Endothelial cell of umbilical vein (primary cell): ENCODE measurements around the gene SPATA24. TPM values are rescaled to one million over a fixed set of nuclear protein-coding genes. Genes with fewer than 3 reads are reported as not detected.

Source experiments
- BruUV-seq: library from RNA; stranded (reverse); fragments of 400-500 nt; replicated peaks from 2 replicates; lab custom pipeline; 2021; lab: Mats Ljungman, UMichigan
- CTCF ChIA-PET: fragments of 300-600, 350-600 bp; sonication (Branson Sonifier 250); formaldehyde crosslinking; loops from one replicate; lab custom pipeline; 2021; ENCODE audit warnings: antibody characterized with exemption, inconsistent platforms; lab: Charles Lee
- POLR2A ChIA-PET: fragments of 300-600, 350-600 bp; sonication (Branson Sonifier 250); formaldehyde crosslinking; loops from one replicate; lab custom pipeline; 2021; ENCODE audit warnings: antibody characterized with exemption, inconsistent platforms; lab: Charles Lee
- DNase-seq: peaks from one replicate; pipeline ENCODE4 v3.0.0-alpha.2; 2011; ENCODE audit warnings: low read depth, low spot score
- FAIRE-seq: peaks from 2 replicates; lab custom pipeline; 2011; peaks lifted over from hg19 to GRCh38; lab: Jason Lieb, UNC
- H2AFZ ChIP-seq: 2 replicates; pipeline ENCODE4 v1.6.0; 2012; ENCODE audit warnings: low read depth, low read length, control low read depth, inconsistent platforms
- H3K27ac ChIP-seq: 2 replicates; pipeline ENCODE4 v1.5.1; 2011; ENCODE audit warnings: low read depth, mild to moderate bottlenecking, control low read depth, low read length, moderate library complexity; ENCODE audit not compliant: insufficient read depth
- H3K27me3 ChIP-seq, 2 experiments: 2 replicates each; pipeline versions ENCODE4 v1.6.0 to v1.6.1; 2011; ENCODE audit warnings: low read length in 2 of 2, mixed read lengths in 1 of 2; ENCODE audit not compliant: control insufficient read depth in 2 of 2, insufficient read depth in 2 of 2
- H3K36me3 ChIP-seq, 2 experiments: 2 replicates in 1 of 2; 3 replicates in 1 of 2; pipeline ENCODE4 v1.5.1; 2011; ENCODE audit warnings: low read length in 2 of 2, mild to moderate bottlenecking in 1 of 2, moderate library complexity in 1 of 2; ENCODE audit not compliant: control insufficient read depth in 2 of 2, insufficient read depth in 2 of 2; ENCODE audit errors: extremely low read depth in 1 of 2
- H3K4me1 ChIP-seq: 3 replicates; pipeline ENCODE4 v1.5.1; 2011; ENCODE audit warnings: mild to moderate bottlenecking, low read length; ENCODE audit not compliant: control insufficient read depth, insufficient read depth; ENCODE audit errors: extremely low read depth
- H3K4me2 ChIP-seq: 2 replicates; pipeline ENCODE4 v1.6.1; 2011; ENCODE audit warnings: low read length, control low read depth, mixed read lengths; ENCODE audit not compliant: insufficient read depth
- H3K4me3 ChIP-seq, 3 experiments: fragments of 200-600 bp in 1 of 3; sonication (generic), shearing (Covaris generic) in 1 of 3; replicated peaks in 1 of 3; 2 replicates each; pipeline ENCODE4 v1.5.1; 2011 to 2016; ENCODE audit warnings: control low read depth in 3 of 3, low read length in 3 of 3, mild to moderate bottlenecking in 2 of 3, inconsistent platforms in 1 of 3, low read depth in 1 of 3, moderate library complexity in 1 of 3; ENCODE audit not compliant: insufficient read depth in 1 of 3
- H3K79me2 ChIP-seq: 2 replicates; pipeline ENCODE4 v1.6.0; 2012; ENCODE audit warnings: low read length, inconsistent platforms; ENCODE audit not compliant: control insufficient read depth, insufficient read depth
- H3K9ac ChIP-seq: replicated peaks from 2 replicates; pipeline ENCODE3; 2011; ENCODE audit warnings: low read length, control low read depth; ENCODE audit not compliant: insufficient read depth; ENCODE audit errors: extremely low read depth
- H3K9me1 ChIP-seq: replicated peaks from 3 replicates; pipeline ENCODE4 v1.6.0; 2011; ENCODE audit warnings: mild to moderate bottlenecking, low read length; ENCODE audit not compliant: control insufficient read depth, insufficient read depth; ENCODE audit errors: extremely low read depth
- H3K9me3 ChIP-seq: replicated peaks from 2 replicates; pipeline ENCODE4 v1.5.1; 2012; ENCODE audit warnings: low read length, inconsistent platforms; ENCODE audit not compliant: control insufficient read depth, insufficient read depth
- H4K20me1 ChIP-seq: replicated peaks from 2 replicates; pipeline ENCODE3; 2011; ENCODE audit warnings: mild to moderate bottlenecking, low read length; ENCODE audit not compliant: control insufficient read depth, insufficient read depth; ENCODE audit errors: extremely low read depth
- EZH2 ChIP-seq: IDR thresholded peaks from 2 replicates; pipeline ENCODE4 v1.6.1; 2012; ENCODE audit warnings: borderline replicate concordance, low read depth, mild to moderate bottlenecking, moderate library complexity, low read length, inconsistent platforms; ENCODE audit not compliant: severe bottlenecking
- FOS ChIP-seq: IDR thresholded peaks from 2 replicates; pipeline ENCODE4 v1.6.1; 2011; ENCODE audit warnings: mild to moderate bottlenecking, low read length, moderate library complexity, borderline replicate concordance; ENCODE audit not compliant: insufficient read depth
- GATA2 ChIP-seq: IDR thresholded peaks from 2 replicates; pipeline ENCODE4 v1.7.0; 2011; ENCODE audit warnings: low read depth, mild to moderate bottlenecking, moderate library complexity, mixed read lengths, low read length; ENCODE audit not compliant: insufficient read length, insufficient read depth
- JUN ChIP-seq: IDR thresholded peaks from 2 replicates; pipeline ENCODE4 v1.6.1; 2011; ENCODE audit warnings: borderline replicate concordance, low read depth; ENCODE audit not compliant: insufficient read length, insufficient read depth
- MYC ChIP-seq: IDR thresholded peaks from one replicate; pipeline ENCODE4 v1.6.1; 2011; ENCODE audit warnings: mild to moderate bottlenecking, low read depth, low read length
- POLR2A ChIP-seq: IDR thresholded peaks from 2 replicates; pipeline ENCODE4 v1.6.1; 2012; ENCODE audit warnings: low read depth, mild to moderate bottlenecking, control low read depth, low read length
- POLR2AphosphoS5 ChIP-seq: IDR thresholded peaks from 2 replicates; pipeline ENCODE4 v1.6.1; 2012; ENCODE audit warnings: low read depth, mild to moderate bottlenecking, control low read depth, low read length, moderate library complexity; ENCODE audit not compliant: insufficient read depth
- dilution Hi-C: fragments of 300-500 bp; cut with MboI; formaldehyde crosslinking; loops from one replicate; pipeline ENCODE4 v1.15.0; 2019; ENCODE audit warnings: low sequenced_read_pairs; ENCODE audit not compliant: extremely low pct_ligation_motif_present
- intact Hi-C: fragments of 100-400 bp; cut with micrococcal nuclease; formaldehyde crosslinking; loops from one replicate; pipeline ENCODE4 v1.10.0; 2022
- polyA plus RNA-seq, 4 experiments: library from polyadenylated mRNA; depleted of rRNA in 3 of 4; stranded (reverse) in 3 of 4; unstranded in 1 of 4; fragments of >200 nt; gene quantifications; 2 replicates each; pipeline versions ENCODE4 v1.2.1 to v1.2.3, GENCODE V29; 2011 to 2012; ENCODE audit warnings: missing spikeins in 1 of 4
- total RNA-seq: library from RNA; stranded (reverse); gene quantifications from 2 replicates; pipeline ENCODE4 v1.2.3, GENCODE V29; 2021
- TF ChIP-seq, protein P1 (sequence below): IDR thresholded peaks from 2 replicates; pipeline ENCODE4 v1.6.1; 2011; ENCODE audit not compliant: insufficient read depth, insufficient read length
- TF ChIP-seq, protein P2 (sequence below), 2 donors: IDR thresholded peaks; 1 replicate in 1 of 2; 2 replicates in 1 of 2; pipeline ENCODE4 v1.5.1; 2011; ENCODE audit warnings: low read length in 2 of 2, mild to moderate bottlenecking in 2 of 2, moderate library complexity in 2 of 2, control low read depth in 1 of 2, inconsistent platforms in 1 of 2, low read depth in 1 of 2; ENCODE audit not compliant: insufficient read depth in 1 of 2; ENCODE audit errors: extremely low read depth in 1 of 2

The SPATA24 gene
- total and polyA plus RNA-seq, 2 donors (not counting 3 experiments of a cell fraction or from before 2014, with no cell fraction given) = 3.2 to 7.9 TPM

DNA sequence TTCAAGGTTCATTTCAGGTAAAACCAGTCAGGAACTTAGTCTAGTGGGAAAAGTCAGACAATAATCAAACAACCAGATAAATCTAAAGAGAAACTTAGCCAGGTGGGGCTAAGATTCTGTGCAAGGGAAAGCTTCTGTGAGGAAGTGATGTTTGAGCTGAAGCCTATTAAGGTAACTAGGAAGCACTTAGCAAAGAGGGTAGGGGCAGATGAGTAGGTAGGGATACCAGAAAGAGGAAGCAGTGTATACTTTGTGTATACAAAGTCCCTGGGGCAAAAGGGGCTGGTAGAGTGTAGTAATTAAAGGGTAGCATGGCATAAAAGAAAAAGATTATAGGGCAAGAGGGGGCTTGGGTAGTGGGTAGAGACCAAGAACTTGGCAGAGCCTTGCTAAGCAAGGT, 3.6 kb upstream of the SPATA24 start:
- ChIA-PET POLR2A (no interaction called here), CTCF (interaction anchor here (1.6 kb wide), 1 partner anchor 11 kb away, joined by 3 read pairs; no protein-coding TSS in a partner anchor)
- no peaks in the 10 kb centered on the region for H4K20me1 ChIP-seq
- H3K4me1 ChIP-seq = peaks cover 14% of the 10 kb centered on the region
- no peak for DNase-seq
- H3K27ac ChIP-seq = no peak overlapping the region
- H3K4me2 ChIP-seq = no peak overlapping the region
- H3K27me3 ChIP-seq = no peaks in the 10 kb centered on the region
- no peaks in the 10 kb centered on the region for H3K36me3 ChIP-seq
- no peak for TF ChIP-seq POLR2A
- TF ChIP-seq GATA2 = no peak
- no peak for TF ChIP-seq POLR2AphosphoS5
- TF ChIP-seq, protein P1, sequence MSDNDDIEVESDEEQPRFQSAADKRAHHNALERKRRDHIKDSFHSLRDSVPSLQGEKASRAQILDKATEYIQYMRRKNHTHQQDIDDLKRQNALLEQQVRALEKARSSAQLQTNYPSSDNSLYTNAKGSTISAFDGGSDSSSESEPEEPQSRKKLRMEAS = no peak
- no peak for TF ChIP-seq EZH2
- TF ChIP-seq FOS = no peak
- FAIRE-seq = no peak
- H3K9me1 ChIP-seq = no peaks in the 10 kb centered on the region
- no peaks in the 10 kb centered on the region for H3K79me2 ChIP-seq
- intact Hi-C loops = loop anchor here (10.0 kb wide), 1 partner anchor 213 kb away; the partner anchor contains the start of gene SIL1
- BruUV-seq = no TSS peak
- no peak overlapping the region for H2AFZ ChIP-seq
- H3K9me3 ChIP-seq = no peaks in the 10 kb centered on the region
- H3K9ac ChIP-seq = no peak overlapping the region
- H3K4me3 ChIP-seq = no peak overlapping the region
- dilution Hi-C loops = no loop called here

DNA sequence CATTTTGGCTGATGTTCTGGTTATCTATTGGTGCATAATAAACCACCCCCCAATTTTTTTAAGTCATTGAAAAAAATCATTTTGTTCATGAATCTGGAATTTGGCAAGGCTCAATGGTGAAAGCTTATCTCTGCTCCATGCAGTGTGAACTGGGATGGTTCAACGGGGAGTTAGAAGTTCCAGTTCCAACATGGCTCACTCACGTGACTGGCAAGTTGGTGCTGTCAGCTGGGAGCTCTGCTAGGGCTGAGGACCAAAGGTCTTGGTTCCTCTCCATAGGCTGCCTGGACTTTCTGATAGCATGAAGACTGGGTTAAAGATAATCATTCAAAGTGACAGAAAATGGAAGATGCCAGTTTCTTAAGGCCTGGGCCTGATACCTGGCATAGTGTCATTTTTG, 3.1 kb upstream of the SPATA24 start:
- Histone ChIP-seq H3K9me3 (no peaks in the 10 kb centered on the region), H3K9ac (no peak overlapping the region), H3K4me1 (peaks cover 14% of the 10 kb centered on the region), H4K20me1 (no peaks in the 10 kb centered on the region), H3K79me2 (no peaks in the 10 kb centered on the region), H3K36me3 (no peaks in the 10 kb centered on the region), H3K4me3 (no peak overlapping the region), H3K4me2 (no peak overlapping the region), H3K9me1 (no peaks in the 10 kb centered on the region), H2AFZ (no peak overlapping the region), H3K27ac (no peak overlapping the region), H3K27me3 (no peaks in the 10 kb centered on the region)
- ChIA-PET POLR2A (no interaction called here), CTCF (interaction anchor here (1.0 kb wide), 2 partner anchors 8 to 11 kb away, joined by 4 to 6 read pairs; no protein-coding TSS in a partner anchor)
- no peak for DNase-seq
- no TSS peak for BruUV-seq
- intact Hi-C loops = loop anchor here (10.0 kb wide), 1 partner anchor 212 kb away; the partner anchor contains the start of gene SIL1
- dilution Hi-C loops = no loop called here
- no peak for TF ChIP-seq POLR2AphosphoS5
- no peak for TF ChIP-seq MYC
- no peak for TF ChIP-seq EZH2
- TF ChIP-seq, protein P2, sequence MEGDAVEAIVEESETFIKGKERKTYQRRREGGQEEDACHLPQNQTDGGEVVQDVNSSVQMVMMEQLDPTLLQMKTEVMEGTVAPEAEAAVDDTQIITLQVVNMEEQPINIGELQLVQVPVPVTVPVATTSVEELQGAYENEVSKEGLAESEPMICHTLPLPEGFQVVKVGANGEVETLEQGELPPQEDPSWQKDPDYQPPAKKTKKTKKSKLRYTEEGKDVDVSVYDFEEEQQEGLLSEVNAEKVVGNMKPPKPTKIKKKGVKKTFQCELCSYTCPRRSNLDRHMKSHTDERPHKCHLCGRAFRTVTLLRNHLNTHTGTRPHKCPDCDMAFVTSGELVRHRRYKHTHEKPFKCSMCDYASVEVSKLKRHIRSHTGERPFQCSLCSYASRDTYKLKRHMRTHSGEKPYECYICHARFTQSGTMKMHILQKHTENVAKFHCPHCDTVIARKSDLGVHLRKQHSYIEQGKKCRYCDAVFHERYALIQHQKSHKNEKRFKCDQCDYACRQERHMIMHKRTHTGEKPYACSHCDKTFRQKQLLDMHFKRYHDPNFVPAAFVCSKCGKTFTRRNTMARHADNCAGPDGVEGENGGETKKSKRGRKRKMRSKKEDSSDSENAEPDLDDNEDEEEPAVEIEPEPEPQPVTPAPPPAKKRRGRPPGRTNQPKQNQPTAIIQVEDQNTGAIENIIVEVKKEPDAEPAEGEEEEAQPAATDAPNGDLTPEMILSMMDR (IDR thresholded peaks at IDR 0.05; ENCODE audit: extremely low read depth in 1 of 2, insufficient read depth in 1 of 2, low read depth in 1 of 2, low read length in 2 of 2) = no peak
- no peak for TF ChIP-seq GATA2
- TF ChIP-seq JUN = no peak
- TF ChIP-seq FOS = no peak
- TF ChIP-seq POLR2A = no peak
- TF ChIP-seq, protein P1 = no peak
- no peak for FAIRE-seq
